HG03469 (cell line): ENCODE data around the gene ETV7.

ENCODE experiments used
- ATAC-seq: cut with Tn5 transposase; IDR thresholded peaks from one replicate; pipeline ENCODE4 v1.9.1; 2021; ENCODE audit warnings: mild to moderate bottlenecking, moderate library complexity, moderate number of reproducible peaks; ENCODE audit not compliant: unreplicated experiment

The ETV7 gene

DNA sequence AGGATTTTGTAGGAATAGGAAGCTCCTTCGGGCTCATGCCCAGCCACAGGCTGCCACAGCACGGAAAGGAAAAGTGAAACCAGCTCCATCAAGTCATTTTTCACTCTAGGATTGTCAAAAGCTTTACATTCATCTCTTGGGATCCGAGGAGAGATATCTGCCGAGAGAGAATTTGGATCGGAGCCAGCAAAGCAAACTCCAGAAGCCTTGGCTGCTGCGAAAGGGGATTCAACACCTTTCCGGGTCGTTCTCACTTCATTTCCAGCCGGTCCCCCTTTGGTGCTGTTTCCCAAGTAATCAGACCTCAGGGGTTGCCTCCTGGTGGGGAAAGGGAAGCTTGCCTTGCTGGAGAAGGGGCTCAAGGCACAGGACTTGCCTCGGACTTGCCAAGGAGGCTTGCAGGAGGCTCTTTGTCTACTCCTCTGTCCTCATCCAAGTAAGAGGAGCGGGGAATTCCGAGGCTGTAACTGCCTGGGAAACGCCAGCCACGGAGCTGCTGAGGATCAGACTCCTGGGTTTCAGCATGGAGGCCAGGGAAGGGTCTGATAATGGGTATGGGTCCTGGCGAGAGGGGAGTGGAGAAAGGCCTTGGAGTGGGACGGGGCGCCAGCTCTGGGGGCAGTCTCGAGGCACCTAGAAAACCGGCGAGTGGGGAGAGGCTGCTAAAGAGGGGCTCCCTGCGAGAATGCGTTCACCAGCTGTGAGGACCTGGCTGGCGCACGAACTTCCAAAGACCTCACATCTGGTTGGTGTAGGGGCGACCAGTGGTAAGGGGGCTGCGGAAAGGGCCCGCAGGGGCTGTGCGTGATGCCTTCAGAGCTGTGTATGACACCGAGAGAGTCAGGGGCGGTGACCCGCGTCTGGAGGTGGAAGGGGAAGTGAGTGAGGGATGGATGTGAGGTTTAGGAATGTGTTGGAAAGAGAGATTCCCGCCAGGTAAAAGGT, 702 bp downstream of the ETV7 start:
- no peak for ATAC-seq

DNA sequence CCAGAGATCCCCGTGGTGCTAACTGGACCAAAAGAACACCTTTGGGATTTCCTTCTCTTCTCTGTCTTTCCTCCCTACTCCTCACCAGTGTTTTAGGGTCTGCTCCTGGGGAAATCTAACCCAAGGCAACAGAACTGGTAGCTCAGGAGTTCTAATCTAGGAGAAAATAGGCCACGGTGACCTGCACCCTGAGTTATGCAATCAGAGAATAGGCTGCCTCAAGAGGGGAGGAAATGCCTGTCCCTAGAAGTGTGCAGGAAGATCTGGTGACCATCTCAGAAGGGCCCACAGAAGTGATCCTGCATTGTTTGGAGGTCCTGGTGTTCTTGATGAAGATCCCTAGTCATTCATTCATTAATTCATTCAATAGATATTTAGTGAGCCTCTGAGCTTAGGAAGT, 3.4 kb downstream of the ETV7 start:
- ATAC-seq = no peak

- no peak for ATAC-seq
Observed at GRCh38 chr6:36383606-36384005, 3.9 kb downstream of the ETV7 start.

DNA sequence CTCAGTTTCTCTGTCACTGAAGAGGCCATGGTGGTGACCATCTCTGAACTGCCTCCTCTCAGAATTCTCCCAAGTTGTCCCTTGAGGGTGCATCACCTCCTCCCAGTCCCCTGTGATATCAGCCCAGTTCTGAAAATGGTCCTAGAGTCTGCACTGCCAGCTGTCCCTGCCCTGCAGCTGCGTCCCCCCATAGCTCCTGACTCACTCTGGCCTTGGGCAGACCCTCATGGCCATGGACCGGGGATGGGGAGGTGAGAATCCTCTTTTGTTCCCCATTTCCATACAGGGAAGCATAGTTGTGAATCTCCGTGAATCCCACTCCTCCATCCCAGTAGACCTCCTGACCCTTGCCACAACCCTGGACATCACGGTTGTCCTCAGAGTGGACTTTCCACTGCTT, 4.5 kb downstream of the ETV7 start:
- ATAC-seq = no peak

GRCh38 chr6:36381502-36382389, 5.7 kb downstream of the ETV7 start:
- ATAC-seq = no peak

DNA sequence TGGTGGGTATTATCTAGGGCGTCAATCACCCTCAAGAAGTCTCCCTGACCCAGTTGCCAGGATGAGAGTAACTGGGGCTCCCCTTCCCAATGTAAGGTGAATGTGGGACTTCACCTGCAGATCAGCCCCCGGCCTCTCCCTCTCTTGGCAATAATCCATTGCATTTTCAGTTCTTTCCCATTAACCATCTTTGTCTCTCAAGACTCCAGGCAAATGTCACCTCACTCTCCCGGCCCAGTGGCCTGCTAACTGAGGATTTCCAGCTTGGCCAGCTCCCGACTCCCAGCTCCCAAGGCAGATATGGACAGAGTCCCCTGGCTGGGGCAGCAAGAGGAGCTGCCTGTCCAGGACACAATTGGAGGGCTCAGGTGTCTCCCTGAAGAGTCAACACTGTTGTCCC, 7.3 kb downstream of the ETV7 start:
- no peak for ATAC-seq

DNA sequence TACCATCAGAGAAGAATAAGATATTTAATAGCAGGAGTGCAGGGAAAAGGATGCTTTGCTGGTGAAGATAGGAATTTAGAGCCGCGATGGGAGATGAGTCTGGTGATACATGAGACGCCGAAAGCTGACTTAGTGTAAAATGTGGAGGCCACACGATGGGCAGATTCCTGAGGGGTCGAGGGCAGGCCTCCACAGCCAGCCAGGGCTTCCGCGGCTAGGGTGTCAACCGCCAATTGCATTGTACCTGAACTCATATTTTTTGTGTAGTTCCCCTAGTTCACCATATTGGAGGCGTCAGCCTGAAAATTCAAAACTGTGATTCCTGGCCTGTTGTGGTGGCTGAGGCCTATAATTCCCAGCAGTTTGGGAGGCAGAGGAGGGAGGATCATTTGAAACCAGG, 8.5 kb downstream of the ETV7 start:
- ATAC-seq = no peak

GRCh38 chr6:36378243-36378920, 9.1 kb downstream of the ETV7 start:
- ATAC-seq = no peak

DNA sequence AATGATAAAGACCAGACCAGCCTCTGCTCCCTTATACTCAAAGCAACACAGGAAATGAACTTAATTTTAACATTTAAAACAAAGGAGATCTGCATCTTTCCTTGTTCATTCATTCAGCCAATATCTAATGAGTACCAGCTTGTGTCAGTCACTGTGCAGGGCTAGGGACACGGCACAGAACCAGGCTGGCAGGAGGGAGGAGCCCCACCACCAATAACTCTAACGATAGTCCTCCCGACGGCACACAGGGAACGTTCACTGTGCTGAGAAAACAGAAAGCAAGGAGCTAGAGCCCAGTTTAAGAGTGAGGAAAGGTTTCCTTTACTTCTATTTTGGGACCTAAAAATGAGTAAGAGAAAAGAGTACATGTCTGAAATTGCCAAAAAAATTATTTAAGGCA, 9.9 kb downstream of the ETV7 start:
- ATAC-seq = no peak

GRCh38 chr6:36376742-36377141, 10.7 kb downstream of the ETV7 start:
- ATAC-seq = no peak

DNA sequence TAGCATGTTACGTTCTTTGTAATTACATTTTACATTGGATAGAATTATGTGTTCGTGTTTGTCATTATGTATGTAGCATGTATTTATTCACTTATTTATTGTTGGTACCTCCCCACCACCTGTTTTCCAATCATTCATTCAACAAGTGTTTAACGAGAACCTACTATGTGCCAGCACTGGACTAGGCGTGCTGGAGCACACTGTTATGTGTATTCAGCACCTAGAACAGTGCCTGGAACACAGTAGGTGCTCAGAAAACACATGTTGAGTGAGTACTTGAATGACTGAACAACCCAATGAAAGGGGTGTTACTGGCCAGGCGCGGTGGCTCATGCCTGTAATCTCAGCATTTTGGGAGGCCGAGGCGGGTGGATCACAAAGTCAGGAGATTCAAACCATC, 11.3 kb downstream of the ETV7 start:
- no peak for ATAC-seq

DNA sequence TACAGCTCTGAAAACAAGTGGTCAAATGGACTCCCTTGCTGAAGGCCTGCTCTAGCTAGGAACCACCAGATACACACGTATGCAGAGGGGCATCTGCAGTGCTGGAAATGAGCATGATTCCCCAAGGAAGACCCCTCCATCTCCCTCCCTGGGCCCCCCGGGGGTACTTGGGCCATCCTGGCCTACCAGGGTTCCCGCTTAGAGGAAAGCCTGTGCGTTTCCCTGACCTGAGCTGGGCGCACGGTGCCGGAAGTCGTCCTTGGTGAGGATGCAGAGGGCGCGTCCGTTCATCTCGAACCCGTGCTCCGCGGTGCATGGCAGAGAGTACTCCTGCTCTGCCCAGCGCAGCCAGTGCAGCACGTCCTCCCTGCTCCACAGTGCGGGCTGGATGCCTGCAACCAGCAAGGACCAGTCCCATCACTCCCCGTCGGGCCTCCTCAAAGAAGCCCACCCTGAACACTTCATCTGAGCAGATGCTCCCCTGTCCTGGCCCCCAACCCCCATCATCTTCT, 11.8 kb downstream of the ETV7 start:
- no peak for ATAC-seq

GRCh38 chr6:36374972-36375371, 12.5 kb downstream of the ETV7 start:
- ATAC-seq = no peak

DNA sequence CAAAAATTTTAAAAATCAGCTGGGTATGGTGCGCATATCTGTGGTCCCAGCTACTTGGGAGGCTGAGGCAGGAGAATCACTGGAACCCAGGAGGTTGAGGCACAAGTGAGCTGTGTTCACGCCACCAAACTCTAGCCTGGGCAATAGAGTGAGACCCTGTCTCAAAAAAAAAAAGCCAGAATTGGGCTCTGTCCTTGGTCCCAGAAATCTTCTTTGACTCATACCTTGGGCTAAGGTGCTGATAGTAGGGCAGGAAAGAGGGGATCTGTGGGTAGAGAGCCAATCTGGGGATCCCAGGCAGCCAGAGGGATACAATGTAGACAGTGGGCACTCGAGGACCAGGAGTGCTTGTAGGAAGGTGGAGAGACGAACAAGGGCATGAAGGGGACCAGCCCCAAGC, 13.3 kb downstream of the ETV7 start:
- no peak for ATAC-seq

GRCh38 chr6:36373368-36374019, 14.0 kb downstream of the ETV7 start:
- no peak for ATAC-seq

- ATAC-seq = no peak
Observed at GRCh38 chr6:36372088-36372487, 15.4 kb downstream of the ETV7 start.

- ATAC-seq = no peak
Observed at GRCh38 chr6:36371211-36371610, 16.3 kb downstream of the ETV7 start.

DNA sequence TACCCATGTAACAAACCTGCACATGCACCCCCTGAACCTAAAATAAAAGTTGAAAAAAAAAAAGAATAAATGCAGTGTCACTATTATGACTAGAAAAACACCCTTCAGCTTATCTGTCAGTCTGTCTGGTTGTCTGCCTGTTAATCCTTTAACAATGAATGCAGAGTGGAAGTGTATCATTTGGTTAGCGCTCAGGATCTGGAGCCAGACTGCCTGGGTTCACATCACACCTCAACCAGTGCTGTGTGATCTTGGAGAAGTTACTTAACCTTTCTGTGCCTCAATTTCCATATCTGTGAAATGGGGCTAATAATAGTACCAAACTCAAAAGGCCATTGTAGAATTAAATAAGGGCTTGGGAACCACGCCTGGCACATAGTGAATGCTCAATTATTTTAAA, 16.8 kb downstream of the ETV7 start:
- ATAC-seq = no peak

GRCh38 chr6:36368921-36369865, 18.3 kb downstream of the ETV7 start:
- ATAC-seq = no peak
